ENCODE measurements around the gene HMBS. TPM values are rescaled to one million over a fixed set of nuclear protein-coding genes. Genes with fewer than 3 reads are reported as not detected.
A peak's percentile ranks its signal among the peaks of the same experiment; 100 is the strongest.

Gene HMBS
- total and polyA plus RNA-seq, 2 experiments from 2014 or later: 101 to 107 TPM

GRCh38 chr11:119115484-119116234 is 31.0 kb downstream of the HMBS start (continued):
- no peak for TF ChIP-seq ZNF462 (CRISPR knock-in tag; IDR thresholded peaks at IDR 0.05)
- no peak for TF ChIP-seq CREB1 (CRISPR knock-in tag; IDR thresholded peaks at IDR 0.05; ENCODE audit: low read depth)
- no peak for TF ChIP-seq NANOG (IDR thresholded peaks at IDR 0.05; ENCODE audit: borderline replicate concordance)
- TF ChIP-seq ETS1 (IDR thresholded peaks at IDR 0.05): no peak

GRCh38 chr11:119116235-119116594 is 31.5 kb downstream of the HMBS start:
- H3K27ac ChIP-seq (ENCODE audit: low read depth): no peak overlapping the region
- Mint-ChIP-seq H3K4me3 (no peak overlapping the region; the same call in 2 of the 3 replicates), H3K4me1 (peaks cover 10% of the 10 kb centered on the region), H3K9me3 (no peaks in the 10 kb centered on the region), H3K27me3 (ENCODE audit: insufficient read depth, low read depth, poor library complexity) (peaks cover 10% of the 10 kb centered on the region), H3K27ac (no peak overlapping the region), H3K36me3 (ENCODE audit: low read depth) (no peaks in the 10 kb centered on the region; the same call in 2 of the 3 replicates)
- peak overlapping the region; percentile 57; the same call in 1 of the 2 replicates for H3K4me2 ChIP-seq
- H3K36me3 ChIP-seq (ENCODE audit: insufficient read depth): no peaks in the 10 kb centered on the region
- no peaks in the 10 kb centered on the region for H4K20me1 ChIP-seq (replicated peaks; ENCODE audit: insufficient read depth)
- H3F3A ChIP-seq (replicated peaks; ENCODE audit: low read depth): 0 out of 2 replicates have a peak, but pooled peaks cover 3% of the 10 kb centered on the region
- no peaks in the 10 kb centered on the region for H3K27me3 ChIP-seq (ENCODE audit: insufficient read depth)
- no peaks in the 10 kb centered on the region for H3K9me2 ChIP-seq (ENCODE audit: insufficient read depth)
- no peak overlapping the region for H3K4me3 ChIP-seq
- peaks cover 12% of the 10 kb centered on the region for H3K4me1 ChIP-seq (ENCODE audit: insufficient read depth)
- DNase-seq (ENCODE audit: low spot score): no peak
- ATAC-seq: peak; percentile 12; the same call in 2 of the 3 replicates
- no peaks in the 10 kb centered on the region for H3K79me2 ChIP-seq (replicated peaks; ENCODE audit: insufficient read depth)
- H2AFZ ChIP-seq: 0 out of 2 replicates have a peak overlapping the region, but pooled peaks have one; percentile 90
- no peak for TF ChIP-seq ZNF462 (CRISPR knock-in tag; IDR thresholded peaks at IDR 0.05)

Data from GM23338 (cell line).